HEK293 (cell line): ENCODE data around the gene SMARCA2.

Source experiments
- CTCF ChIP-seq: fragments of 450-650 bp; formaldehyde crosslinking; IDR thresholded peaks from 2 replicates; pipeline ENCODE4 v1.5.1; 2016; ENCODE audit warnings: missing biosample characterization, missing genetic modification characterization
- RBAK ChIP-seq: fragments of 450-650 bp; formaldehyde crosslinking; IDR thresholded peaks from 2 replicates; pipeline ENCODE4 v1.5.1; 2016; ENCODE audit warnings: missing biosample characterization, missing genetic modification characterization
- ZBTB7A ChIP-seq: fragments of 450-650 bp; formaldehyde crosslinking; IDR thresholded peaks from 2 replicates; pipeline ENCODE4 v1.5.1; 2016; ENCODE audit warnings: low read depth, missing biosample characterization, missing genetic modification characterization

GRCh38 chr9:2208991-2209390, 193.8 kb downstream of the SMARCA2 start:
- TF ChIP-seq ZBTB7A (tag by site-specific recombination) (no peak), CTCF (no peak), RBAK (tag by site-specific recombination) (no peak)
